ENCODE data around the gene WNT7B.
A peak's percentile ranks its signal among the peaks of the same experiment; 100 is the strongest.
"Not testable (repeated sequence)": the region's sequence is repeated elsewhere in the genome, so short reads cannot be mapped to it uniquely, and the experiment has no call there.

WNT7B gene

GRCh38 chr22:46007848-46008261 is 30.9 kb upstream of the WNT7B start:
- DNase-seq: peak; percentile 82

GRCh38 chr22:46007003-46007847 is 30.3 kb upstream of the WNT7B start:
- peak; percentile 40 for DNase-seq

GRCh38 chr22:46006379-46007002 is 29.5 kb upstream of the WNT7B start:
- peak; percentile 71 for DNase-seq

GRCh38 chr22:46005116-46005705 is 28.2 kb upstream of the WNT7B start:
- DNase-seq: not testable (repeated sequence)

DNA sequence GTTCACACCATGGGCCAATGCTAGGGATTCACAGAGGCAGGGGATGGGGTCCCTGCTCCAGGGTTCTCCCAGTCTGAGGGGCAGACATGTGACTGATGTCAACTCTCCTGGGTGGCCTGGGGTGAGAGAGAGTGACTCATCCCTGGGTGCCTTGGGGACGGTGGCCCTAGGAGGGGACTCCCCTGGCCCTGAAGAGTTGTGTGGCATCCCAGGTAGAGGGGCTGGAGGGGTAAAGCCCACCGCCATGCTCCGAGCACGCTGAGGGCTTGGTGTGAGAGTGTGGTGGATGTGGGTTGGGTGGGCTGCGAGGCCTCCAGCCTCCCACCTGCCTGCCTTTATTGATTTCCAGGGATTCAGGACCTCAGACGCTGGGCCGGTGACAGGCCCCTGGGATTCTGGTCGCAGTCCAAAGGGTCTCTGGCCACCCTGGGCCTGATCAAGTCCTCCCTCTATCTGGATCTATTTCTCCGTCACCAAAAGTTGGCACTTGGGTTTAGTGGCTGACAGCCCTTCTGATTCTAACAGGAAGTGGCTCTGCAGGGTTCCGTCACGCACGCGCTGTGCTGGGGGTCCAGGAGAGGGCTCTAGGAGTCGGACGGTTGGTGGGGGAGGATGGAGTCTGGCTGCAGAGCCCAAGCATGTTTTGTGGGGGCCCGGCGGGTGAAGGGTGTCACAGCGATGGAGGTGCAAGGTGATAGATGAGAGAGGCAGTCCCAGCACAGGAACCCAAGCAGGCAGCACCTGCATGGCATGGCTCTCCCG is 27.3 kb upstream of the WNT7B start:
- DNase-seq: no peak

DNA sequence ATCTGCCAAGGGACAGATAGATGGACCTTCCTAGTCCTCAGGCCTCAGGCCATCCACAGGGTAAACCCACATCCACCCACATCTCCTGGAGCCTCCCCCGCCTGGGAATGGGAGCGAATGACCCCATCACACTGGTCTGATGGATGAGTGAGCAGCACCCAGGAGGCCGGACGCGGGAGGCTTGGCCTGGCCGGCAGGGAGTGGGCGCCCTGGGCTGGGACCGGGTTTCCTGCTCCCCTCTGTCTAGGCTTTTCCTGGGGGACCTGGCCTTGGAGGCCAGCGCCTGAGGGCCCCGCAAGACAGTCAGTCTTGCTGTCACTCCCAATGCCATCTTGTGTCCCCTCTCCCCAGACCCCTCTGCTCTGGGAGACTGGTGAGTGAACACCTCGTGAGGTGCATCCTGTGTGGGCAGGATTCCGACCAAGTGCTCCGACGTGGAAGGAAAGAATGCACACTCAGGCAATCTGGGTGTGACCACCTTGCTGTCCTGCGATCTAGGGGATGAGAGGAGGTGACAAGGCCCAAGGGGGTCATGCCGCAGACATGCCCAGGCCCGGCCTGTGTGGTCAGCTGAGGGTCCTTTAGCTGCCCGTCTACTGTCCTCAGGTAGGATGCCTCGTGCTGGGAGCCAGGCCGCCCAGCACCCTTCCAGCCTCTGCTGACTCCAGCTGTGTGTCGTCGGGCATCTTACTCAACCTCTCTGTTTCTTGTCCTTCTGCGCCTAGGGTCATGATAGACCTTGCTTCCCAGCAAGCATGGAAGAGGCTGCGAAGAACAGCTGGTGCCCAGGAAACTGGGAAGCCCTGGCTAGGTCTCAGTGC is 26.5 kb upstream of the WNT7B start:
- DNase-seq: no peak

GRCh38 chr22:46002757-46003270 is 25.9 kb upstream of the WNT7B start:
- DNase-seq: no peak

- peak; percentile 72 for DNase-seq
Measured at GRCh38 chr22:46001426-46002106, 24.6 kb upstream of the WNT7B start.

DNA sequence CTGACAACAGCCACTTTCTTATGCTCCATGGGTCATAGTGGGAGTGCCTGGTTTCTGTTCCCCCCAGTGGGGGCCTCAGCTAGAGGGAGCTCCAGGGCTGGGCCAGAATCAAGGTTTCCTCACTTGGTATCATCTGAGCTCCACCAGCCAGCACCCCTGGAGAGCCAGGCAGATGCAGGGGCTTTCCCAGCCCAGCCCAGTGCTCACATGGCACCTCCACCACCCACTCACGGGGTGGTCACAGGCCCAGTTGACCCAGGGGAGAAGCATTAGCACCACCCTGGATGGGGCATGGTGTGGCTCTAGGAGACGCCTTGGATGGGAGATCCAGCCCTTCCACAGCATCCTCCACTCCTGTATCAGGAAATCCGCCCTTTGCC is 24.1 kb upstream of the WNT7B start:
- no peak for DNase-seq

DNA sequence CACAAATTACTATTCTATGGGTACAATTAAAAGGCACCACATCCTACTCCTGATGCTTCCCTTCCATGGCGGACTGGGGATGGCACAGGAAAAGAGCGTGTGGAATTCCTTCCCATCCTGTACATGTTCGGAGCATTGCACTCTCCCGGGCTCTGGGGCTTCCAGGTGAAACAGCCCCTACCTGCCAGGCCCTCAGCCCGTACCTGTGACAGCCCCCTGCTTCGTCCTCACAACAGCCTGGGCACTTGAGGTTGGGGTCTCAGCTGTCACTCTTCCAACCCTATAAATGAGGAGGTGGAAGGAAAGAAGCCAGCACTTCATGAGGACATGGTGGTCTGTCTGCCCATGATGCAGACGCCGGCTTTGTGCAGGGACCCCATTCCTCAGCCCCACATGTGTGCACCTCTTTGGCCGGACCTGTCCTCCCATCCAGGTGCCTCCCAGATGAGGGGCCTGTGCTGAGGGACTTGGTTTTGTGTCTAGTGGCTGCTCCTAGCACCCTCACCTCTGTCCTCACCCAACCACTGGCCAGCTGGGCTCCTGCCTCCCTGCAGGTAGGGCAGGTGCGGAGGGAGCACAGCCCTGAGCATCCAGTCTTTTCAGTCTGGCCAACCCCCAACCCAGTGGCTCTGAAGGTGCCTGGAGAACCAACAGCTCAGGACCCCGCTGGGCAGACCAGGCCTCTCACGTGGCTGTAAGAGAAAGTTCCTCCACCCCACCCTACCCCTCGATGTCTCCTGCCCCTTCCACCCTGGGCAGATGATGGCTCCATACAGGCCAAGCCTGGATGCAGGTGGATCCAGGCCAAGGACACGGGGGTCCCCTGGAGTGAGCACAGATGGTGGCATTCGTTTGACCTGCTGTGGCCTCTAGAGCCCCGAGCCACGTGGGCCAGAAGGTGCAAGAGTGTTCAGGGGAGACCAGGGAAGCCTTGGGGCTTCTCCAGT is 23.4 kb upstream of the WNT7B start:
- DNase-seq: no peak

DNA sequence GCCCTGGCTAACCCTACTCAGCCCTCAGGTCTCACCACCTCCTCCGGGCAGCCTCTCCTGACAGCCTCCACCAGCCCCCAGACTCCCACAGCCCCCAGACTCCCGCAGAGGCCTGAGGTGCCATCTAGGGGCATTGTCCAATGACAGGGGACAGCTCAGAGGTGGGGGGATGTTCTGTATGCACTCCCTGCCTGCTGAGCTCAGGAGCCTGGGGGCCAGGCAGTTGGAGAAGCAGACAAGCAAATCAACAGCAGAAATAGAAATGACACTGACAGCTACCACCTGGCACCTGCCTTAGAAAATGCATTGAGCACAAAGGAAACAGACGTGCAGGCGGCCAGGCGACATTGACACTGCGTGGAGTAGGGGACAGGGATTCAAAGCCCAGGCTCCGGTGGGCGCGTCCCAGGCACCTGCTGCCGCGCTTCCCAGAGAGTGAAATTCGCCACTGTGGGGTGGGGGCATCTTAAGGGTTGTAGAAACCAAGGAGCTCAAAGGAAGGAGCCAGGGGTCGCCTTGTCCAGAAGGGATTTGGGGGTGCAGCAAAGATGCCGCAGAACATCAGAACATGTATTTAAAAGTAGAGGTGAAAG is 22.5 kb upstream of the WNT7B start:
- DNase-seq: peak; percentile 71

GRCh38 chr22:45998638-45999378 is 21.8 kb upstream of the WNT7B start:
- no peak for DNase-seq

GRCh38 chr22:45997777-45998637 is 21.0 kb upstream of the WNT7B start:
- DNase-seq: peak; percentile 30

DNA sequence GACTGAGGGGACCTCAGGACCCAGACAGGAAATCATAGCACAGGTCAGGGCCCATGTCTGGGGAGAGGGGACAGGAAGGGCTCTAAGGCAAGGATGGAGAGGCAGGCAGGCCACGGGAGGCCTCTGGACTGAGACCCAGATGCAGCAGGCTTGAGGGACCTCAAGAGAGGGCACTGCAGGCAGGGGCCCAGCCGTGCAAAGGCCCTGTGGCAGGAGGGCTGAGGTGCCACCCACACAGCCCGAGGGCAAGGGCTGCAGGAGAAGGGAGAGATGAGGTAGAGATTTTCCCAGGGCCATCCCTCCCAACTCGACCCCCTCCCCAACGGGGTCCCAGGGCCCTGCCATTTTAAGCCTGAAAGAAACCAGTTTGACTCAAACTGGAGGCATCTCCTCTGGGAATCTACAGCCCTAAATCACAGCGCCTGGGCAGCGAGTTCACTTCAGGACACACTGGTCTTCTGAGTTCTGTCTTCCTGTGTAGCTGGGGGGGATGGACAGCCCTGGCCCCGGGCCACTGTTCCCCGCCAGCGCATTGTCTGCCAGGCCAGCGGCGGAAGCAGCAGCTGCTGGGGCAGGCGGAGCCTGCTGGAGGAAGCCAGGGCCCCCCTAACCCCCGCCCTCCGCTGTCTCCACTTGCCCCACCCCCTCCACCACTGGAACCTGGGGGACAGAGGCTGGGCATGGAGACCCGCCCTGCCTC is 20.3 kb upstream of the WNT7B start:
- peak; percentile 51 for DNase-seq

- DNase-seq: no peak
Measured at GRCh38 chr22:45996241-45997076, 19.5 kb upstream of the WNT7B start.

- no peak for DNase-seq
Measured at GRCh38 chr22:45995405-45996101, 18.6 kb upstream of the WNT7B start.

All from NCI-H345 (cell line).